ENCODE results near the gene WTAP. TPM values are rescaled to one million over a fixed set of nuclear protein-coding genes. Genes with fewer than 3 reads are reported as not detected.

WTAP gene
- total RNA-seq, 1 experiment from 2014 or later, result 138 TPM

DNA sequence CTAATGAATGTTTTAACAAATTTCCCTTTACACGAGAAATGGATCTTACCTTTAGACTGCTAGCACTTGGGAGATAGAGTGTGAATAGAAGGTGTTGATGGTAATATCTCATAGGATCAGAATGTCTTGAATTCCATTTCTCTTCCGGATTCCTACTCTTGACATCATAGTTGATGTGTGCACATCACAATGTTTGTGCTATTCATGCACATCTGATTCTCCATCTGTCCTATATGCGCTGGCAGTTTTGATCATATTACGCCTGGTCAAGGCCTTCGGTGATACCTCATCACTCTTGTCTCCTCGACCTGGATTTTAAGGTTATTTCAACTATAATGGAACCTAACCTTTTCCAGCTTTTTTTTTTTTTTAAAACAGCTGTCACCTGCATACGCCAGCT lies 17.8 kb downstream of the WTAP start:
- no peaks in the 10 kb centered on the region; the same call in 1 of the 2 replicates for H3K79me2 ChIP-seq (ENCODE audit: insufficient read depth, low read length)
- peaks cover 61 to 96% (median 96%) of the 10 kb centered on the region in 3 experiments; a peak in 6 of 7 replicates for H3K36me3 Mint-ChIP-seq (ENCODE audit: insufficient read depth in 1 of 3, low read depth in 3 of 3)
- DNase-seq, result no peak

More for the DNA sequence above, 17.8 kb downstream of the WTAP start:
- Histone ChIP-seq H3K23me2 (ENCODE audit: insufficient read length, low read depth, low read length, poor library complexity, severe bottlenecking) (no peaks in the 10 kb centered on the region), H3K4me1 (ENCODE audit: insufficient read depth, low read length) (no peaks in the 10 kb centered on the region), H3K23ac (ENCODE audit: insufficient read length, low read depth, low read length) (no peak overlapping the region), H4K8ac (replicated peaks; ENCODE audit: insufficient read length, low read depth, low read length) (no peak overlapping the region), H2BK20ac (ENCODE audit: low read depth, low read length, poor library complexity, severe bottlenecking) (no peak overlapping the region), H2BK120ac (ENCODE audit: low read depth, low read length, poor library complexity, severe bottlenecking) (no peak overlapping the region), H3K27ac (ENCODE audit: insufficient read length, low read depth, low read length) (no peak overlapping the region), H3K14ac (ENCODE audit: insufficient read depth, low read length) (no peak overlapping the region), H4K91ac (ENCODE audit: insufficient read length, low read depth, low read length) (no peak overlapping the region), H3K9me3 (ENCODE audit: control insufficient read depth, low read depth, low read length) (no peaks in the 10 kb centered on the region), H2BK15ac (ENCODE audit: low read depth, low read length) (no peak overlapping the region), H3K9ac (ENCODE audit: extremely low read depth, insufficient read length, low read length) (no peak overlapping the region), H2AFZ (ENCODE audit: low read length) (no peak overlapping the region), H4K20me1 (ENCODE audit: control insufficient read depth, insufficient read depth, insufficient read length) (no peaks in the 10 kb centered on the region), H3K4me2 (ENCODE audit: insufficient read depth, insufficient read length, low read length) (no peak overlapping the region), H3K18ac (ENCODE audit: insufficient read length, low read depth, low read length) (no peak overlapping the region), H2BK5ac (ENCODE audit: insufficient read length, low read length) (no peak overlapping the region), H3K79me1 (ENCODE audit: insufficient read depth, low read depth, low read length, poor library complexity, severe bottlenecking) (peaks cover 11% of the 10 kb centered on the region), H3K27me3 (ENCODE audit: insufficient read depth, low read length) (no peaks in the 10 kb centered on the region), H3K56ac (ENCODE audit: insufficient read length, low read depth, low read length) (no peak overlapping the region), H2AK5ac (ENCODE audit: insufficient read length, low read length) (no peak overlapping the region), H3T11ph (ENCODE audit: low read length) (no peak overlapping the region), H4K5ac (ENCODE audit: insufficient read length, low read depth, low read length) (no peak overlapping the region), H3K4ac (ENCODE audit: low read depth, low read length) (no peak overlapping the region), H2BK12ac (ENCODE audit: insufficient read length, low read depth, low read length) (no peak overlapping the region)
- Mint-ChIP-seq H3K27ac (no peak overlapping the region; a peak in 1 of 7 replicates), H3K27me3 (ENCODE audit: low read depth) (no peaks in the 10 kb centered on the region), H3K9me3 (no peaks in the 10 kb centered on the region), H3K4me3 (no peak overlapping the region), H3K4me1 (no peaks in the 10 kb centered on the region)
- TF ChIP-seq, protein P1, sequence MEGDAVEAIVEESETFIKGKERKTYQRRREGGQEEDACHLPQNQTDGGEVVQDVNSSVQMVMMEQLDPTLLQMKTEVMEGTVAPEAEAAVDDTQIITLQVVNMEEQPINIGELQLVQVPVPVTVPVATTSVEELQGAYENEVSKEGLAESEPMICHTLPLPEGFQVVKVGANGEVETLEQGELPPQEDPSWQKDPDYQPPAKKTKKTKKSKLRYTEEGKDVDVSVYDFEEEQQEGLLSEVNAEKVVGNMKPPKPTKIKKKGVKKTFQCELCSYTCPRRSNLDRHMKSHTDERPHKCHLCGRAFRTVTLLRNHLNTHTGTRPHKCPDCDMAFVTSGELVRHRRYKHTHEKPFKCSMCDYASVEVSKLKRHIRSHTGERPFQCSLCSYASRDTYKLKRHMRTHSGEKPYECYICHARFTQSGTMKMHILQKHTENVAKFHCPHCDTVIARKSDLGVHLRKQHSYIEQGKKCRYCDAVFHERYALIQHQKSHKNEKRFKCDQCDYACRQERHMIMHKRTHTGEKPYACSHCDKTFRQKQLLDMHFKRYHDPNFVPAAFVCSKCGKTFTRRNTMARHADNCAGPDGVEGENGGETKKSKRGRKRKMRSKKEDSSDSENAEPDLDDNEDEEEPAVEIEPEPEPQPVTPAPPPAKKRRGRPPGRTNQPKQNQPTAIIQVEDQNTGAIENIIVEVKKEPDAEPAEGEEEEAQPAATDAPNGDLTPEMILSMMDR (conservative IDR thresholded peaks at IDR 0.05), result no peak
- no CpG with 5 or more reads among the region's 7 CpGs for WGBS (ENCODE audit: extremely low coverage, insufficient read length, low lambda C conversion rate)

Measured in H9 (cell line).